ENCODE results near the gene DHRS7B.

DNA sequence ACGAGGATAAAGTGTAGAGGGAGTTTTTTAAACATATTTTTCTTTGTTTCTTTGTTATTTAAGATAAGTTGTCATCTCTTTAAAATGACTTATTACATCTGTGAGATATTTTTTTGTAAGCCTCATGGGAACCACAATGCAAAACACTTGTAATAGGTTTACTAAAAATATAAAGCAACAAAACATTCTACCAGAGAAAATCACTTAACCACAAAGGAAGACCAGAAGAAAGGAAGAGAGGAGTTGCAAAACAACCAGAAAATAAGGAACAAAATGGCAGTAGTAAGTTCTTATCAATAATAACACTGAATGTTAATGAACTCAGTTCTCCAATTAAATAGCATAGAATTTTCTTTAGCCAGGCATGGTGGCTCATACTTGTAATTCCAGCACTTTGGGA, 22.9 kb downstream of the DHRS7B start:
- TF ChIP-seq, protein P1, sequence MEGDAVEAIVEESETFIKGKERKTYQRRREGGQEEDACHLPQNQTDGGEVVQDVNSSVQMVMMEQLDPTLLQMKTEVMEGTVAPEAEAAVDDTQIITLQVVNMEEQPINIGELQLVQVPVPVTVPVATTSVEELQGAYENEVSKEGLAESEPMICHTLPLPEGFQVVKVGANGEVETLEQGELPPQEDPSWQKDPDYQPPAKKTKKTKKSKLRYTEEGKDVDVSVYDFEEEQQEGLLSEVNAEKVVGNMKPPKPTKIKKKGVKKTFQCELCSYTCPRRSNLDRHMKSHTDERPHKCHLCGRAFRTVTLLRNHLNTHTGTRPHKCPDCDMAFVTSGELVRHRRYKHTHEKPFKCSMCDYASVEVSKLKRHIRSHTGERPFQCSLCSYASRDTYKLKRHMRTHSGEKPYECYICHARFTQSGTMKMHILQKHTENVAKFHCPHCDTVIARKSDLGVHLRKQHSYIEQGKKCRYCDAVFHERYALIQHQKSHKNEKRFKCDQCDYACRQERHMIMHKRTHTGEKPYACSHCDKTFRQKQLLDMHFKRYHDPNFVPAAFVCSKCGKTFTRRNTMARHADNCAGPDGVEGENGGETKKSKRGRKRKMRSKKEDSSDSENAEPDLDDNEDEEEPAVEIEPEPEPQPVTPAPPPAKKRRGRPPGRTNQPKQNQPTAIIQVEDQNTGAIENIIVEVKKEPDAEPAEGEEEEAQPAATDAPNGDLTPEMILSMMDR (IDR thresholded peaks at IDR 0.05) = no peak
- TF ChIP-seq POLR2AphosphoS5 (IDR thresholded peaks at IDR 0.05) (no peak), POLR2A (IDR thresholded peaks at IDR 0.05) (no peak)

All from suprapubic skin (tissue), 4 donors.